H1 (cell line): ENCODE measurements around the gene CCDC33. TPM values are rescaled to one million over a fixed set of nuclear protein-coding genes. Genes with fewer than 3 reads are reported as not detected.

ENCODE experiments used
- CBX8 ChIP-seq: fragments of 300-800, 300-1000 bp; sonication (generic); IDR thresholded peaks from 2 replicates; pipeline ENCODE4 v1.7.1; 2016; ENCODE audit warnings: low read depth, low read length, borderline replicate concordance
- HDAC2 ChIP-seq, 2 experiments: fragments of 300-600 bp in 1 of 2; sonication (generic) in 1 of 2; IDR thresholded peaks; 2 replicates each; pipeline ENCODE4 v1.6.1; 2011 to 2012; ENCODE audit warnings: low read depth in 2 of 2, low read length in 2 of 2, mild to moderate bottlenecking in 2 of 2, moderate library complexity in 2 of 2, borderline replicate concordance in 1 of 2, inconsistent platforms in 1 of 2
- POU5F1 ChIP-seq: IDR thresholded peaks from 2 replicates; pipeline ENCODE4 v1.6.1; 2011; ENCODE audit warnings: low read depth, mild to moderate bottlenecking, low read length, moderate library complexity
- ZNF274 ChIP-seq: IDR thresholded peaks from 2 replicates; pipeline ENCODE4 v1.7.0; 2012; ENCODE audit warnings: low read length, borderline replicate concordance; ENCODE audit errors: extremely low read depth
- polyA plus RNA-seq, 7 experiments: library from polyadenylated mRNA; depleted of rRNA in 3 of 7; stranded (reverse) in 5 of 7; unstranded in 2 of 7; fragments of >200 nt in 5 of 7; fragments of 200-250 nt in 2 of 7; gene quantifications; 1 replicate in 5 of 7; 2 replicates in 1 of 7; 4 replicates in 1 of 7; pipeline versions ENCODE4 v1.2.1 to v1.2.3, GENCODE V29; 2011 to 2013; ENCODE audit warnings: missing spikeins in 2 of 7, mixed read lengths in 2 of 7
- total RNA-seq: library from RNA; stranded (reverse); fragmentation: NEBNext Ultra II Directional; extraction: Animal tissue kit (Norgen Biotek cat#: 25700); gene quantifications from 2 replicates; pipeline ENCODE4 v1.2.1, GENCODE V29; 2021
- TF ChIP-seq, protein P1 (sequence below): IDR thresholded peaks from 2 replicates; pipeline ENCODE4 v1.6.1; 2011; ENCODE audit warnings: low read depth, mild to moderate bottlenecking, low read length; ENCODE audit not compliant: insufficient read depth

Gene CCDC33
- total and polyA plus RNA-seq, 2 of the 8 experiments (the other 6 are each of a cell fraction or from before 2014, with no cell fraction given): 2.0 to 2.7 TPM

DNA sequence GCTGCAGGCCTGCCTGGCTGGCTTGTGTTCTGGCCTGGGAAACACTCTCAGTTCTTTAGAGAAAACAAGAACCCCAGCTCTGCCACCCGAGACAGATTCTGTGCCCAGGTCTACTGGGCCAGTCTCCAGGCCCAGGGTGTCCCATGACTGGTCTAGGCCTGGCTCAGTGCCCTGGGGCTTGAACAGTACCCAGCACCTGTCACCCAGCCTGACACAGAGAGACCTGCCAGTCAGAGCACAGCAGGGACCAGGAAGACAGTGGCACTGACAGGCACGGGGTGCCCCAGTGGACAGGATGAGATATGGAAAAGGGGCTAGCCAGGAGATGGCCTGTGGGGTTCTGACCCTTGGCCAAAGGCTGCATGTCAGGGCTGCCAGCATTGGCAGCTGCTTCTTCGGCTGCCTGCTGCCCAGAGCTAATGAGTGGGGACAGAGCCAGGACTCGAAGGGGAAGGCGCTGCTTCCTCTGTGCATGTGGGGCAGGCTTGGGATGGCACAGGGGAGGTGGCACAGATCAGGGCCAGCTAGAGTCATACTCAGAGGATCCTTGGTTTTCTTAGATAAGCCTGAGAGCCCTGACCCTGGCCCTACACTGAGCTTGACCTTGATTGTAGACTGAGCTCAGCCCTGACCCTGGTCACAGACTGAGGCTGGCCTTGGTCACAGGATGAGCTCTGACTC, 15.1 kb downstream of the CCDC33 start (continued):
- TF ChIP-seq, protein P1, sequence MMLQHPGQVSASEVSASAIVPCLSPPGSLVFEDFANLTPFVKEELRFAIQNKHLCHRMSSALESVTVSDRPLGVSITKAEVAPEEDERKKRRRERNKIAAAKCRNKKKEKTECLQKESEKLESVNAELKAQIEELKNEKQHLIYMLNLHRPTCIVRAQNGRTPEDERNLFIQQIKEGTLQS: no peak
- no peak for TF ChIP-seq HDAC2 (IDR thresholded peaks at IDR 0.05; ENCODE audit: borderline replicate concordance in 1 of 2, low read depth in 2 of 2, low read length in 2 of 2)
- TF ChIP-seq ZNF274: no peak
- no peak for TF ChIP-seq CBX8
- no peak for TF ChIP-seq POU5F1
